Hepatocyte (in vitro differentiated cells): ENCODE results near the gene TUBB3. TPM values are rescaled to one million over a fixed set of nuclear protein-coding genes. Genes with fewer than 3 reads are reported as not detected.

Experiments
- DNase-seq: peaks from one replicate; pipeline ENCODE4 v3.0.0-alpha.2; 2016; ENCODE audit warnings: low spot score
- H2AFZ ChIP-seq: fragments of 200-600 bp; sonication (generic); 2 replicates; pipeline ENCODE4 v1.6.0; 2016; ENCODE audit warnings: antibody characterized with exemption, mild to moderate bottlenecking
- H3K27ac ChIP-seq: fragments of 200-600 bp; sonication (generic); 2 replicates; pipeline ENCODE4 v1.5.1; 2016; ENCODE audit warnings: mild to moderate bottlenecking
- H3K27me3 ChIP-seq: fragments of 200-600 bp; sonication (generic); 2 replicates; pipeline ENCODE4 v1.6.1; 2016
- H3K36me3 ChIP-seq: fragments of 200-600 bp; sonication (generic); replicated peaks from 2 replicates; pipeline ENCODE4 v1.5.1; 2016; ENCODE audit warnings: low read depth; ENCODE audit not compliant: insufficient read depth
- H3K4me1 ChIP-seq: fragments of 200-600 bp; sonication (generic); 2 replicates; pipeline ENCODE4 v1.5.1; 2016; ENCODE audit warnings: mild to moderate bottlenecking, moderate library complexity; ENCODE audit not compliant: insufficient read depth
- H3K4me2 ChIP-seq: fragments of 200-600 bp; sonication (generic); 2 replicates; pipeline ENCODE4 v1.6.0; 2016
- H3K4me3 ChIP-seq: fragments of 200-600 bp; sonication (generic); 2 replicates; pipeline ENCODE4 v1.5.1; 2016; ENCODE audit warnings: mild to moderate bottlenecking
- H3K79me2 ChIP-seq: fragments of 200-600 bp; sonication (generic); 2 replicates; pipeline ENCODE4 v1.6.0; 2017; ENCODE audit warnings: mild to moderate bottlenecking
- H3K9me2 ChIP-seq: fragments of 200-600 bp; sonication (generic); replicated peaks from 2 replicates; pipeline ENCODE4 v1.6.0; 2017; ENCODE audit warnings: mild to moderate bottlenecking; ENCODE audit not compliant: insufficient read depth
- H3K9me3 ChIP-seq: fragments of 200-600 bp; sonication (generic); 2 replicates; pipeline ENCODE4 v1.5.1; 2016; ENCODE audit warnings: low read depth, mild to moderate bottlenecking
- H4K20me1 ChIP-seq: fragments of 200-600 bp; sonication (generic); 2 replicates; pipeline ENCODE4 v1.6.0; 2016; ENCODE audit warnings: mild to moderate bottlenecking; ENCODE audit not compliant: insufficient read depth, poor library complexity, severe bottlenecking
- EZH2 ChIP-seq: fragments of 200-600 bp; sonication (generic); IDR thresholded peaks from 2 replicates; pipeline ENCODE4 v1.6.1; 2016; ENCODE audit warnings: antibody characterized with exemption, mild to moderate bottlenecking, borderline replicate concordance
- EZH2phosphoT487 ChIP-seq: fragments of 200-600 bp; sonication (generic); IDR thresholded peaks from one replicate; pipeline ENCODE4 v1.6.1; 2018; ENCODE audit warnings: antibody characterized with exemption, mild to moderate bottlenecking, low read depth, moderate library complexity; ENCODE audit not compliant: unreplicated experiment, severe bottlenecking
- WGBS: methylation state at CpG from one replicate; pipeline ENCODE4 v1.1.6; 2016; ENCODE audit warnings: low lambda C conversion rate; ENCODE audit errors: missing lambda C conversion rate; 5-methylcytosine and 5-hydroxymethylcytosine counted together
- polyA plus RNA-seq: library from polyadenylated mRNA; unstranded; fragments of >200 nt; fragmentation: Nextera tagmentation; extraction: Ambion mirVana; gene quantifications from 2 replicates; pipeline ENCODE4 v1.2.1, GENCODE V29; 2016
- total RNA-seq: library from RNA; depleted of rRNA; stranded (reverse); fragments of >200 nt; gene quantifications from 2 replicates; pipeline ENCODE4 v1.2.3, GENCODE V29; 2014
- TF ChIP-seq, protein P1 (sequence below): fragments of 200-600 bp; sonication (generic); IDR thresholded peaks from 2 replicates; pipeline ENCODE4 v1.5.1; 2016; ENCODE audit warnings: antibody characterized with exemption, mild to moderate bottlenecking; ENCODE audit not compliant: poor library complexity

The TUBB3 gene
- total and polyA plus RNA-seq, 2 experiments from 2014 or later, result 69.3 to 87.2 TPM

- no peak for DNase-seq
- no peak for TF ChIP-seq EZH2
- TF ChIP-seq, protein P1, sequence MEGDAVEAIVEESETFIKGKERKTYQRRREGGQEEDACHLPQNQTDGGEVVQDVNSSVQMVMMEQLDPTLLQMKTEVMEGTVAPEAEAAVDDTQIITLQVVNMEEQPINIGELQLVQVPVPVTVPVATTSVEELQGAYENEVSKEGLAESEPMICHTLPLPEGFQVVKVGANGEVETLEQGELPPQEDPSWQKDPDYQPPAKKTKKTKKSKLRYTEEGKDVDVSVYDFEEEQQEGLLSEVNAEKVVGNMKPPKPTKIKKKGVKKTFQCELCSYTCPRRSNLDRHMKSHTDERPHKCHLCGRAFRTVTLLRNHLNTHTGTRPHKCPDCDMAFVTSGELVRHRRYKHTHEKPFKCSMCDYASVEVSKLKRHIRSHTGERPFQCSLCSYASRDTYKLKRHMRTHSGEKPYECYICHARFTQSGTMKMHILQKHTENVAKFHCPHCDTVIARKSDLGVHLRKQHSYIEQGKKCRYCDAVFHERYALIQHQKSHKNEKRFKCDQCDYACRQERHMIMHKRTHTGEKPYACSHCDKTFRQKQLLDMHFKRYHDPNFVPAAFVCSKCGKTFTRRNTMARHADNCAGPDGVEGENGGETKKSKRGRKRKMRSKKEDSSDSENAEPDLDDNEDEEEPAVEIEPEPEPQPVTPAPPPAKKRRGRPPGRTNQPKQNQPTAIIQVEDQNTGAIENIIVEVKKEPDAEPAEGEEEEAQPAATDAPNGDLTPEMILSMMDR, result no peak
- no peak for TF ChIP-seq EZH2phosphoT487
- WGBS, result 94% methylated on average over 7 of the region's 7 CpGs
- H3K4me1 ChIP-seq, result no peaks in the 10 kb centered on the region
- no peaks in the 10 kb centered on the region for H3K36me3 ChIP-seq
- no peak overlapping the region for H3K4me2 ChIP-seq
- no peak overlapping the region for H2AFZ ChIP-seq
- H3K79me2 ChIP-seq, result no peaks in the 10 kb centered on the region
- no peaks in the 10 kb centered on the region for H3K9me2 ChIP-seq
- no peak overlapping the region for H3K27ac ChIP-seq
- no peak overlapping the region for H3K4me3 ChIP-seq
- no peaks in the 10 kb centered on the region for H3K9me3 ChIP-seq
- no peaks in the 10 kb centered on the region for H4K20me1 ChIP-seq
- H3K27me3 ChIP-seq, result no peaks in the 10 kb centered on the region
These were observed 61.1 kb downstream of the TUBB3 start for GRCh38 chr16:89984216-89984615.

DNA sequence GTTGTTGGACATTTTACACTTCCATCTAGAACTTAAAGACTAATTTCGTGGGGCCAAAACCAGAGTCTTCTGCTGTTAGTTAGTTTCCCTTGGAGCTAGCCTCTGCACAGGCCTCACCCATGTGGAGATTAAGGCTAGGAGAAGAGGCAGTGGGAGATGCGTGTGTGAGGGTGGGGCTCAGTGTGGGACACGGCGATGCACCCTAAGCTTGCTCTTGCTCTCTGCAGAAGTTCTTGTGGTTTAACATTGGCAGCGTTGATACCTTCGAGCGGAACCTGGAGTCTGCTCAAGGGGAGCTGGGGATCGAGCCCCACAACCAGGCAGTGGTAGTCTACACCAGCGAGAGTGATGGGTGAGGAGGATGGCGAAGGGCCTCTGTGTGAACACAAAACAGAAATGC, 62.1 kb downstream of the TUBB3 start:
- no peaks in the 10 kb centered on the region for H3K79me2 ChIP-seq
- WGBS, result 98% methylated on average over 10 of the region's 10 CpGs
- TF ChIP-seq, protein P1, result no peak
- no peak for TF ChIP-seq EZH2phosphoT487
- TF ChIP-seq EZH2, result no peak
- H3K9me3 ChIP-seq, result no peaks in the 10 kb centered on the region
- H3K27me3 ChIP-seq, result no peaks in the 10 kb centered on the region
- no peak overlapping the region for H3K4me3 ChIP-seq
- no peak for DNase-seq
- no peaks in the 10 kb centered on the region for H3K36me3 ChIP-seq
- no peak overlapping the region for H3K4me2 ChIP-seq
- no peak overlapping the region for H2AFZ ChIP-seq
- H3K27ac ChIP-seq, result no peak overlapping the region
- no peaks in the 10 kb centered on the region for H3K4me1 ChIP-seq
- H4K20me1 ChIP-seq, result no peaks in the 10 kb centered on the region
- no peaks in the 10 kb centered on the region for H3K9me2 ChIP-seq

Other genes starting within 250 kb of the TUBB3 start
- 60.1 and 70.4 TPM in 2 replicates for gene CDK10, start 236.7 kb upstream of the TUBB3 start, total RNA-seq
- gene CDK10, start 236.7 kb upstream of the TUBB3 start, polyA plus RNA-seq, result 155 and 187 TPM in 2 replicates
- 20.2 and 32.9 TPM in 2 replicates for gene SPATA2L, start 221.6 kb upstream of the TUBB3 start, total RNA-seq
- 23.6 and 25.0 TPM in 2 replicates for gene SPATA2L, start 221.6 kb upstream of the TUBB3 start, polyA plus RNA-seq
- 8.0 and 13.8 TPM in 2 replicates for gene VPS9D1, start 202.4 kb upstream of the TUBB3 start, total RNA-seq
- gene VPS9D1, start 202.4 kb upstream of the TUBB3 start, polyA plus RNA-seq, result 25.5 and 30.2 TPM in 2 replicates
- 8.4 and 23.2 TPM in 2 replicates for gene ZNF276, start 201.8 kb upstream of the TUBB3 start, total RNA-seq
- 15.0 and 18.3 TPM in 2 replicates for gene ZNF276, start 201.8 kb upstream of the TUBB3 start, polyA plus RNA-seq
- 6.1 and 9.5 TPM in 2 replicates for gene FANCA, start 106.7 kb upstream of the TUBB3 start, total RNA-seq
- gene FANCA, start 106.7 kb upstream of the TUBB3 start, polyA plus RNA-seq, result 9.6 and 11.4 TPM in 2 replicates
- 16.9 and 21.7 TPM in 2 replicates for gene SPIRE2, start 94.9 kb upstream of the TUBB3 start, total RNA-seq
- 13.4 and 18.4 TPM in 2 replicates for gene SPIRE2, start 94.9 kb upstream of the TUBB3 start, polyA plus RNA-seq
- 79.3 and 130 TPM in 2 replicates for gene TCF25, start 49.8 kb upstream of the TUBB3 start, total RNA-seq
- gene TCF25, start 49.8 kb upstream of the TUBB3 start, polyA plus RNA-seq, result 206 and 256 TPM in 2 replicates
- gene MC1R, start 4.5 kb upstream of the TUBB3 start, total RNA-seq, result 4.2 and 4.5 TPM in 2 replicates
- 3.4 and 4.8 TPM in 2 replicates for gene MC1R, start 4.5 kb upstream of the TUBB3 start, polyA plus RNA-seq
- gene DEF8, start 25.4 kb downstream of the TUBB3 start, total RNA-seq, result 61.7 and 69.1 TPM in 2 replicates
- gene DEF8, start 25.4 kb downstream of the TUBB3 start, polyA plus RNA-seq, result 64.2 and 74.7 TPM in 2 replicates
- 5.5 and 8.5 TPM in 2 replicates for gene DBNDD1, start 96.1 kb downstream of the TUBB3 start, total RNA-seq
- 18.2 and 21.0 TPM in 2 replicates for gene DBNDD1, start 96.1 kb downstream of the TUBB3 start, polyA plus RNA-seq
- gene PRDM7, start 154.0 kb downstream of the TUBB3 start, total RNA-seq, result not detected in 2 replicates
- not detected in 2 replicates for gene PRDM7, start 154.0 kb downstream of the TUBB3 start, polyA plus RNA-seq